ENCODE data around the gene TFF3. TPM values are rescaled to one million over a fixed set of nuclear protein-coding genes. Genes with fewer than 3 reads are reported as not detected.

TFF3 gene
- total and polyA plus RNA-seq, 2 of the 4 experiments (the other 2 are of a cell fraction) = not detected

GRCh38 chr21:42315296-42315891 lies at the start of gene TFF3 (continued):
- TF ChIP-seq RAD21 (IDR thresholded peaks at IDR 0.05; ENCODE audit: low read length) = no peak

GRCh38 chr21:42364304-42364865 lies 49.2 kb upstream of the TFF3 start:
- H3K4ac ChIP-seq (ENCODE audit: low read depth, low read length) = no peak overlapping the region
- no peak overlapping the region for H3K4me2 ChIP-seq (ENCODE audit: low read depth, low read length)
- no TSS peak for BruUV-seq (replicated peaks)
- ChIA-PET CTCF (no interaction called here), POLR2A (ENCODE audit: unreplicated experiment) (no interaction called here)
- intact Hi-C loops (cut with micrococcal nuclease) = no loop called here
- H2AK5ac ChIP-seq (ENCODE audit: low read depth, low read length) = no peak overlapping the region
- WGBS, 2 experiments (ENCODE audit: extremely low coverage in 2 of 2, insufficient read length in 1 of 2) = 56% methylated on average over 4 of the region's 13 CpGs; no CpG with 5 or more reads in 1 of the 2 experiments
- H2BK120ac ChIP-seq (ENCODE audit: low read depth, low read length) = no peak overlapping the region
- no peaks in the 10 kb centered on the region for H3K79me1 ChIP-seq (ENCODE audit: low read depth in 1 of 2, low read length in 2 of 2)
- no peak overlapping the region for H3K27ac ChIP-seq (ENCODE audit: insufficient read depth, low read length)
- H3K23ac ChIP-seq (ENCODE audit: low read depth, low read length) = no peak overlapping the region
- H3K9me1 ChIP-seq (ENCODE audit: insufficient read depth, low read length) = no peaks in the 10 kb centered on the region
- no peak overlapping the region for H2AK9ac ChIP-seq (replicated peaks; ENCODE audit: low read depth, low read length, poor library complexity)
- no peak overlapping the region for H4K5ac ChIP-seq (ENCODE audit: low read depth, low read length)
- peaks cover 14% of the 10 kb centered on the region; the same call in 1 of the 2 replicates for H3K27me3 ChIP-seq (ENCODE audit: control insufficient read depth, insufficient read depth, low read length)
- H3K4me3 ChIP-seq (ENCODE audit: insufficient read depth, low read depth, low read length) = no peak overlapping the region
- no peaks in the 10 kb centered on the region for H3K36me3 ChIP-seq (ENCODE audit: control insufficient read depth, insufficient read depth, low read length)
- H3K56ac ChIP-seq (ENCODE audit: extremely low read depth, insufficient read depth, low read length) = no peak overlapping the region
- no peak overlapping the region for H3K14ac ChIP-seq (replicated peaks; ENCODE audit: low read depth, low read length)
- ATAC-seq (ENCODE audit: low read depth) (no peak), DNase-seq (no peak)
- in situ Hi-C loops (cut with MboI; ENCODE audit: low sequenced_read_pairs) = no loop called here
- no peaks in the 10 kb centered on the region for H4K20me1 ChIP-seq (ENCODE audit: insufficient read depth, low read length)
- no peak overlapping the region for H2BK20ac ChIP-seq (ENCODE audit: low read depth, low read length)
- H4K91ac ChIP-seq (ENCODE audit: insufficient read depth, low read depth, low read length) = no peak overlapping the region
- H2BK15ac ChIP-seq (ENCODE audit: low read depth, low read length) = no peak overlapping the region
- no peak overlapping the region for H2AFZ ChIP-seq (replicated peaks; ENCODE audit: low read length, poor library complexity)
- no peak overlapping the region for H3K9ac ChIP-seq (ENCODE audit: low read depth, low read length)
- H3K9me3 ChIP-seq (ENCODE audit: control insufficient read depth, insufficient read depth, low read length) = no peaks in the 10 kb centered on the region
- H3K18ac ChIP-seq (ENCODE audit: low read depth, low read length) = no peak overlapping the region
- H3K4me1 ChIP-seq (ENCODE audit: control insufficient read depth, insufficient read depth, low read length) = no peaks in the 10 kb centered on the region
- no peak overlapping the region for H2BK5ac ChIP-seq (ENCODE audit: low read depth, low read length, poor library complexity, severe bottlenecking)
- TF ChIP-seq NFE2L2 (IDR thresholded peaks at IDR 0.05; ENCODE audit: low read depth, low read length) (no peak), BHLHE40 (IDR thresholded peaks at IDR 0.05; ENCODE audit: low read depth, low read length) (no peak)
- no peak overlapping the region for H4K8ac ChIP-seq (ENCODE audit: low read depth in 2 of 2, low read length in 2 of 2)
- dilution Hi-C loops (cut with HindIII; ENCODE audit: low sequenced_read_pairs, unreplicated experiment) = no loop called here
